ENCODE results near the gene DMD.

The DMD gene

GRCh38 chrX:31570658-31571057, 1640.7 kb downstream of the DMD start:
- no peak for DNase-seq

DNA sequence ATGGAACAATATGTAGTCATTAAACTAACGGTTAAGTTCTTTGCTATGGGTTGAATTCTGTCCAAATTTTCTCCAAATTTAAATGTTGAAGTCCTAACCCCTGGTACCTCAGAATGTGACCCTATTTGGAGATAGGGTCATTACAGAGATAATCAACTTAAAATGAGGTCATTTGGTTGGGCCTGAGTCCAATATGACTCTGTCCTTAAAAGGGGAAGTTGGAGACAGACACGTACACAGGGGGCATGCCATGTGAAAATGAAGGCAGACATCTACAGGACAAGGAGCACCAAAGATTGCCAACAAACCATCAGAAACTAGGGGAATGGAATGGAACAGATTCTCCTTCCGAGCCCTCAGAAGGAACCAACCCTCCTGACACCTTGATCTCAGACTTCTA, 1647.6 kb downstream of the DMD start:
- DNase-seq, result no peak

DNA sequence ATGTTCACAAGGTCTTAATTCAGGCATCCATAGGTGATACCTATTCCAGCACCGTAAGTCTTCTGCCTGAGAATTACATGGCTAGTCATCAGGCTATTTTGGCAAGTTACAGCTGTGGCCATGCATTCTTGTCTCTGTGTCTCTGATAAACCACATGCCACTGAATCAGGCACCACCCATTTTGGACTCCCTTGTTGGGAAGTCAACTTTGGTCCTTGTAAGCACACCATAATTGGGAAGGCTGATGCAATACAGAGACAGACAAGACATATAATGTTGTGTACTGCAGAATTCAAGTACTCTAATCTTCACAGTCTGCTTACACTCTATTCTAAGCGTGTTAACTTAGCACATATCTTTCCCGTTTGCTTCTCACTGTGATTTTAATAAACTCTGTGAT, 1655.8 kb downstream of the DMD start:
- no peak for DNase-seq

- DNase-seq, result no peak
These were observed 1659.4 kb downstream of the DMD start for GRCh38 chrX:31551913-31552312.

- DNase-seq, result no peak
These were observed 1661.2 kb downstream of the DMD start for GRCh38 chrX:31550158-31550557.

- DNase-seq, result no peak
These were observed 1663.5 kb downstream of the DMD start for GRCh38 chrX:31547816-31548215.

GRCh38 chrX:31547416-31547815, 1663.9 kb downstream of the DMD start:
- DNase-seq, result no peak

GRCh38 chrX:31546126-31546525, 1665.2 kb downstream of the DMD start:
- no peak for DNase-seq

- no peak for DNase-seq
These were observed 1665.6 kb downstream of the DMD start for GRCh38 chrX:31545726-31546125.

DNA sequence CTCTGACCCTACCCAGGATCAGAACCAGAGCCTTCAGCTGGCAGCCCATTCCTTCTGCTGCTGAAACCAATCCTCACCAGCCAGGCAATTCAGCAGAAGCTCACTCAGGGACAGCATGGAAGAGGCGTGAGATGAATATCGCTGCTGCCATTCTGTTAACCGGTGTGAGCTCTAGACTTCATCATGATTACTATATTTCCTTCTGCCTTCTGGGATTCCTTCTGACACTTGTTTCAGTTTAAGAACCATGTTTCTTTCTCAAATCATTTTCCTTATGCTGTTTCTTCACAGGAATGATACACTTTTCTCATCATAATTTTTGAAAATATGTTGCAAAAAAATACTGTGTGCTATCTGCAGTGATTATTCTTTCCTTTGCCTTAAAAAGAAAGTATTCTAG, 1666.2 kb downstream of the DMD start:
- no peak for DNase-seq

GRCh38 chrX:31543634-31544033, 1667.7 kb downstream of the DMD start:
- no peak for DNase-seq

- DNase-seq, result no peak
These were observed 1668.8 kb downstream of the DMD start for GRCh38 chrX:31542566-31542965.

DNA sequence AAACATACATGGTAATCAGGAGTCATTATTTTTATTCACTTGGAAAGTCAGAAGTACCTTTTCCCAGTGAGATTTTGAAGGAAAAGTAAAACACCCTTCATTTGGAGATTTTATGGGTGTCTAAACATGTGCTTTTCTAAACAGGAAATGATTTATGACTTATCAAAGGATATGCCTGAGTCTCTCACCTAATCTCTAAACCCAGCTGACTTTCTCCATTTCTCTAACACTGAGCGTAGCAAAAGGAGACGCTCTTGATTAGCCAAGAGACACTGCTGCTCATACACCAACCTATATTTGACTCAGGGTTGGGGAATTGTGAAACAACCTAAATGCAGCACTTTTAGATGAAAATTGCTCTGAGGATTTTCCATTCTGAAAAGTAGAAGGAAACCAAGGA, 1671.0 kb downstream of the DMD start:
- DNase-seq, result no peak

DNA sequence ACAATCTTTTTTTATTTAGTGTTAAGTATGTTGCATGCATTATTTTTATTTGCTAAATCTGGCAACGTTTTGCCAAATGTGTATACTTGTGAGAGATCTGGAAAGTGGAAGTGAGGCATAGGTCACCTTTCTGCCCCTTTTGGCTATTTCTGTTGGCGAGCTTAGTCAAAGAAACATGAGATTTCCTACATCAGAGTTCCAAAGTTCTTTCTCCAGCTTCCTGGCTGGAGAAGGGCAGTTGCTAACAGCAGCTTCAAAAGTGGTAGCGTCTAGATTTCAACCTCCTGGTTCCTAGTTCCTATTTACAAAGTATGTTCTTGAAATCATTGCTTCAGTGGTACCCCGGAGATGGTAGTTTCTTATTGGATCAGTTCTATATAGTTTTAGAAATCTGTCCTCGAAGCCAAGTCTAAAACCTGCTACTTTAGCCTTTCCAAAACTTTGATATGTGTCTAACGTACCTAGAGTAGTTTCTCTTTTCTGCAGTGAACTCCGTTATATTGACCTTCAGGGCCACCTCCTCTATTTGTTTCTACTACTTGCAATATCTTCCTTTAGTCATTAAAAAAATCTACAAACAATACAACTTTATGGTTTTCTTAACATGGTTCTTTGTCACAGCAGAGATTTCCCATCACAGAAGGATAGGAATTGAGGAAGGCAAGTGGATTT, 1683.8 kb downstream of the DMD start:
- no peak for DNase-seq

- DNase-seq, result no peak
These were observed 1687.3 kb downstream of the DMD start for GRCh38 chrX:31523884-31524536.

- DNase-seq, result no peak
These were observed 1688.6 kb downstream of the DMD start for GRCh38 chrX:31522760-31523159.

DNA sequence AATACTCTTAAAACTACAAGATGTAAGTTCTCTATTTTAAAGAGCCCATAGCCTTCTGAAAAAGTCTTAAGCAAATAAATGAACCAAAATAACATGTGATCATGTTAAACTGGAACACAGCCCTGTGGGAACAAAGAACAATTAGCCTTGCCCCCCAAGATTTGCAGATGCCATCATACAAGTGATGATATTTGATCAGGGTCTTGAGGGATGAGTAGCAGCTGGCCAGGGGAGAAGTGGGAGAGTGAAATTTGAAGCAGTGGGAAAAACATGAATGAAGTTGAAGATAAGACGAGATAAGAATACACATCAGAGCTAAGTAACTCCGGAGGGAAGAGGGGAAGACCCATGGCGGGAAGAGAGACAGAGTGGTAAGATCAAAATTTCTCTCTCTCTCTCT, 1689.4 kb downstream of the DMD start:
- no peak for DNase-seq

DNA sequence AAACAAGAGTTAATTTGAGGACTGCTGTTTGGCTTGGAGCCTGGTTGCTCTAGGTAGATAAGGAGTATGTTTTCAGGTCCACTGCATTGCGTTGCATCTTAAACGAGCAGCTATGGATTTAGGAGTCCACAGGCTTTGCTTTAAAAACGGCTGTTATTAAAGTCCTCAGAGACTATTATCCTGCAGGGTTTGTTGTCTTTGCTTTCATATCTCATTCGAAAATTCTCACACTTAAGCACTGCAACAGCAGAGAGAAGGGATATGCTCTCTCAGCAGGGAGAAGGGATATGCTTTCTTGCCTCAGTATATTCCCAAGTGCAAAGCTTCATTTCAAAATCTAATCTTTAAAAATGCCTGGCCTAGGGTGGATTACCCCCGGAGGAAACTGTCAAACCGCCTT, 1694.8 kb downstream of the DMD start:
- DNase-seq, result no peak

DNA sequence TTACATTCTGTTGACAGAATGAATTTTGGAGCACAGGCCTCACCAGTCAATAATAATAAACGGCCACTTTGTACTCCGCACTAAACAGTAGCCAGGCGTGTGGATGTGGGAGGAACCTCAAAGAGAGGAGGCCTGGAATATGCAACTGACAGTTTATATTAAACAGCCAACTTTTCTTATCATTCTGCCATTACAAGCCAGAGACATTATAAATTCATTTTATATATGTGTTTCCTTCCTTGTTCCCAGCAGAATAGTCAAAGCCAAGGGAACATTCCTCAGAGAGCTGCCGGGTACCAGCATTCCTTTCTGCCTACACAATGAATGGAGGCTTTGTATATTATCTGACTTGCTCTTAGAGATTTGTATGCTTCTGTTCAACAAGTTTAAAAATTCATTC, 1703.0 kb downstream of the DMD start:
- DNase-seq, result no peak

DNA sequence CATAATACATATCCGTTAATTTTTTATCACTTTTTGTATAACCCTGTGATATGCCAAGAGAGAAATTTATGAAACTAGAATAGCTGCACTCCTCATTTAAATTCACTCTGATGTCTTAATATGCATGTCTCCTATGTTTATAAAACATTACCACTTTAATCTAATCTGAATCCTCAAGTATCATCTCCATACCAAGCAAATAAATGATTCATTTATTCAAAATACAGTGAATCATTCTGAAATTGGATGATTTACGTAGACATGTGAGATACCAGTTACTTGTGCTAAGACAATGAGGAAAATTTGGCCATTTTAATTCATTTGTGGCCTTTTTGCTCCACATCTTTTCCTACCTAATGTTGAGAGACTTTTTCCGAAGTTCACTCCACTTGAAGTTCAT, 1704.4 kb downstream of the DMD start:
- no peak for DNase-seq

DNA sequence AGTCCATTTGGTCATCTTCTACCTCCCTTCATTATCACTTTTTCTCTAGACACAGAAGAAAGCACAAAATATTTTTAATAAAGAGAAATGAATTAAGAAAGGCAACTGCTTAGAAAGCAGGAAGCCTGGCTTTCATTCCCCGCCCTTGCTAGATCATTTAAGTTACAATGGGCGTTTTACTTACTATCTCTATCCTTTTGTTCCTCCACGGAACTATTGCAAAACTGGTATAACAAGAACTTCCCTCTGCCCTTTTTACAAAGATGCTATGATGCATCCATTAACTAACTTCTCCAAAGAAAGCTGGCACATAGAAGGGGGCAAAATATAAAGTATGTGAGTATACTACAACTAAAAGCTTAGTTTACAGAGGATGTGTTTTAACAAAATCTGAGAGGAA, 1705.0 kb downstream of the DMD start:
- no peak for DNase-seq

- no peak for DNase-seq
These were observed 1710.4 kb downstream of the DMD start for GRCh38 chrX:31500921-31501320.

DNA sequence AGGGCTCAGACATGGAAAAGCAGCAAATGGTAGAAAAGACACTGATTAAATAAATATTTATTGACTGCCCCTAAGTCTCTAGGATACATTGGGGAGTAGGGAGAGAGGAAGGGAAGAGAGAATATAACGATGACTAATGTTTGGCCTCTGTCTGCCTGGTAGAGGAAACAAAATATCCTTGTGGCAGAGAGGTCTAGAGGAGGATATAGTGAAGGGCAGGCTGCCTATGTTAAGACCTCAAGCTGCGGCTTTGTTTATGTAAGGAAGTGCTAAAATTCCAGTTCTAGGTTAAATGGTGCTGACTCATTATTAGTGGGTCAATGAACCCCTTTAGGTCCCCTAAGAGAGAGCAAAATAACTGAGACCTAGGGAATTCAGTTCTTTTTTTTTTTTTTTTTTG, 1712.2 kb downstream of the DMD start:
- DNase-seq, result no peak

GRCh38 chrX:31497086-31497485, 1714.3 kb downstream of the DMD start:
- DNase-seq, result no peak

GRCh38 chrX:31487951-31488350, 1723.4 kb downstream of the DMD start:
- no peak for DNase-seq
